A549 (cell line): ENCODE measurements around the gene CWC25. TPM values are rescaled to one million over a fixed set of nuclear protein-coding genes. Genes with fewer than 3 reads are reported as not detected.
A peak's percentile ranks its signal among the peaks of the same experiment; 100 is the strongest.

Source experiments
- ATAC-seq, 2 experiments: fragments of 200-7000 bp in 1 of 2; fragments of >200 bp in 1 of 2; cut with Nextera tagmentation in 1 of 2; cut with Tn5 transposase in 1 of 2; 3 replicates each; pipeline versions ENCODE4 v1.8.0 to v1.9.1; 2018 to 2020; ENCODE audit warnings: mild to moderate bottlenecking in 1 of 2, moderate library complexity in 1 of 2
- CTCF ChIA-PET: fragments of 300-600 bp; sonication (Branson Sonifier 250); formaldehyde crosslinking; extraction: SDS; loops from one replicate; lab custom pipeline; 2021; ENCODE audit warnings: antibody characterized with exemption, inconsistent platforms; lab: Yijun Ruan, JAX
- POLR2A ChIA-PET: fragments of 350-600 bp; formaldehyde crosslinking; extraction: SDS; loops from one replicate; lab custom pipeline; 2021; ENCODE audit warnings: antibody characterized with exemption, inconsistent platforms; lab: Yijun Ruan, JAX
- DNase-seq, 2 experiments: peaks; one replicate each; pipeline versions ENCODE4 v3.0.0 to v3.0.0-alpha.2; 2011 to 2016; ENCODE audit warnings: low read depth in 1 of 2, low spot score in 1 of 2
- FAIRE-seq: peaks from 2 replicates; lab custom pipeline; 2011; peaks lifted over from hg19 to GRCh38; lab: Jason Lieb, UNC
- H3K27ac ChIP-seq, 2 experiments: fragments of >200 bp; sonication (Bioruptor Twin); formaldehyde crosslinking; 3 replicates each; pipeline ENCODE4 v1.5.1; 2016 to 2017
- H3K4me1 ChIP-seq: fragments of >200 bp; sonication (Bioruptor Twin); formaldehyde crosslinking; 3 replicates; pipeline ENCODE4 v1.6.1; 2016
- H3K4me2 ChIP-seq: fragments of >200 bp; sonication (Bioruptor Twin); formaldehyde crosslinking; 3 replicates; pipeline ENCODE4 v1.6.1; 2016
- H3K4me3 ChIP-seq: fragments of >200 bp; sonication (Bioruptor Twin); formaldehyde crosslinking; 3 replicates; pipeline ENCODE4 v1.5.1; 2016
- H3K9me3 ChIP-seq: fragments of >200 bp; sonication (Bioruptor Twin); formaldehyde crosslinking; 3 replicates; pipeline ENCODE4 v1.6.1; 2016
- BHLHE40 ChIP-seq: IDR thresholded peaks from 2 replicates; pipeline ENCODE4 v1.6.1; 2012; ENCODE audit warnings: low read depth, low read length, inconsistent platforms
- CBX2 ChIP-seq: fragments of 200-600 bp; sonication (generic); IDR thresholded peaks from 2 replicates; pipeline ENCODE4 v1.6.1; 2016; ENCODE audit warnings: low read depth, mild to moderate bottlenecking, borderline replicate concordance
- CBX8 ChIP-seq: fragments of 200-600 bp; sonication (generic); IDR thresholded peaks from 2 replicates; pipeline ENCODE4 v1.6.1; 2016
- E2F6 ChIP-seq: IDR thresholded peaks from 2 replicates; pipeline ENCODE4 v1.6.1; 2012; ENCODE audit warnings: low read depth, borderline replicate concordance
- EP300 ChIP-seq, 2 experiments: fragments of >200 bp; sonication (Bioruptor Twin); formaldehyde crosslinking; IDR thresholded peaks; 2 replicates in 1 of 2; 3 replicates in 1 of 2; pipeline ENCODE4 v1.6.1; 2016 to 2017
- ESRRA ChIP-seq: fragments of 150-350 bp; IDR thresholded peaks from 2 replicates; pipeline ENCODE4 v1.6.1; 2014; ENCODE audit warnings: mild to moderate bottlenecking, low read length, borderline replicate concordance
- FOSL2 ChIP-seq, 2 experiments: fragments of 450-650 bp in 1 of 2; fragments of >200 bp in 1 of 2; sonication (Bioruptor Twin) in 1 of 2; formaldehyde crosslinking; IDR thresholded peaks; 2 replicates each; pipeline versions ENCODE4 v1.5.0 to v1.6.1; 2016 to 2020; ENCODE audit warnings: mild to moderate bottlenecking in 1 of 2, moderate library complexity in 1 of 2
- GATA3 ChIP-seq: IDR thresholded peaks from 2 replicates; pipeline ENCODE4 v1.6.1; 2012; ENCODE audit warnings: borderline replicate concordance
- HDAC2 ChIP-seq: fragments of 200-600 bp; sonication (generic); IDR thresholded peaks from 2 replicates; pipeline ENCODE4 v1.6.1; 2016
- HOXB5 ChIP-seq: fragments of 250-450 bp; sonication (Bioruptor Pico); IDR thresholded peaks from 2 replicates; pipeline ENCODE4 v1.5.0; 2020; ENCODE audit warnings: mild to moderate bottlenecking, moderate library complexity
- KDM5A ChIP-seq: fragments of 200-600 bp; sonication (generic); IDR thresholded peaks from 2 replicates; pipeline ENCODE4 v1.6.1; 2016; ENCODE audit warnings: antibody characterized with exemption, mild to moderate bottlenecking
- MAZ ChIP-seq: fragments of 150-350 bp; IDR thresholded peaks from 2 replicates; pipeline ENCODE4 v1.6.1; 2014; ENCODE audit warnings: antibody characterized with exemption, low read depth, low read length, borderline replicate concordance
- MYC ChIP-seq: IDR thresholded peaks from 2 replicates; pipeline ENCODE4 v1.6.1; 2012; ENCODE audit warnings: mild to moderate bottlenecking, inconsistent platforms, low read length, improper control_type of control experiment, borderline replicate concordance
- RCOR1 ChIP-seq: fragments of 150-350 bp; IDR thresholded peaks from 2 replicates; pipeline ENCODE4 v1.6.1; 2014; ENCODE audit warnings: antibody characterized with exemption, low read length, low read depth
- RFX5 ChIP-seq: fragments of 450-650 bp; IDR thresholded peaks from 2 replicates; pipeline ENCODE4 v1.7.1; 2014; ENCODE audit warnings: antibody characterized with exemption, mild to moderate bottlenecking, moderate library complexity
- SREBF2 ChIP-seq: fragments of 450-650 bp; IDR thresholded peaks from 2 replicates; pipeline ENCODE4 v1.6.1; 2014; ENCODE audit warnings: mild to moderate bottlenecking, moderate library complexity
- ZFP36 ChIP-seq: fragments of 450-650 bp; IDR thresholded peaks from 2 replicates; pipeline ENCODE4 v1.6.1; 2014; ENCODE audit warnings: borderline replicate concordance; ENCODE audit not compliant: partially characterized antibody
- WGBS: methylation state at CpG from one replicate; pipeline ENCODE4 v1.1.6; 2017; ENCODE audit errors: missing lambda C conversion rate; 5-methylcytosine and 5-hydroxymethylcytosine counted together
- polyA plus RNA-seq, 4 experiments: library from polyadenylated mRNA; depleted of rRNA in 3 of 4; stranded (reverse); fragments of >200 nt; fragmentation: RNase III in 1 of 4; extraction: RNeasy Plus Mini Kit Qiagen cat#74134 plus additional on column Dnase treatment in 1 of 4; gene quantifications; 2 replicates in 3 of 4; 3 replicates in 1 of 4; pipeline ENCODE4 v1.2.3, GENCODE V29; 2011 to 2017
- TF ChIP-seq, protein P1 (sequence below): fragments of 200-600 bp; sonication (generic); IDR thresholded peaks from 2 replicates; pipeline ENCODE4 v1.6.1; 2016; ENCODE audit warnings: antibody characterized with exemption, mild to moderate bottlenecking, moderate library complexity
- TF ChIP-seq, protein P2 (sequence below): IDR thresholded peaks from 2 replicates; pipeline ENCODE4 v1.6.1; 2012
- TF ChIP-seq, protein P3 (sequence below): fragments of >200 bp; sonication (Bioruptor Twin); formaldehyde crosslinking; IDR thresholded peaks from 2 replicates; pipeline ENCODE4 v1.6.1; 2016
- TF ChIP-seq, protein P4 (sequence below): fragments of >200 bp; sonication (Bioruptor Twin); formaldehyde crosslinking; IDR thresholded peaks from 3 replicates; pipeline ENCODE4 v1.6.1; 2016

The CWC25 gene
- polyA plus RNA-seq, 2 of the 4 experiments (the other 2 are of a cell fraction), result 23.1 to 34.5 TPM

- peaks cover 3% of the 10 kb centered on the region; the same call in 1 of the 3 replicates for H3K9me3 ChIP-seq
- ATAC-seq (no peak; a peak in 1 of 6 replicates), DNase-seq (no peak), FAIRE-seq (no peak)
- ChIA-PET CTCF (interaction anchor here (0.6 to 1.7 kb wide), 4 partner anchors 13 to 149 kb away, joined by 3 to 6 read pairs (median 4); no protein-coding TSS in a partner anchor), POLR2A (no interaction called here)
- 90% methylated on average over 7 of the region's 7 CpGs for WGBS
- H3K4me3 ChIP-seq, result no peak overlapping the region
- H3K27ac ChIP-seq, result no peak overlapping the region
- H3K4me1 ChIP-seq, result peaks cover 5% of the 10 kb centered on the region; the same call in 1 of the 3 replicates
- no peak overlapping the region for H3K4me2 ChIP-seq
- no peak for TF ChIP-seq EP300 (IDR thresholded peaks at IDR 0.05)
Measured at GRCh38 chr17:38809828-38810227, 15.3 kb downstream of the CWC25 start.

- WGBS, result 28% methylated on average over 14 of the region's 14 CpGs
- CTCF ChIA-PET, result interaction anchor here (1.0 to 2.0 kb wide), 2 partner anchors 13 to 70 kb away, joined by 4 to 5 read pairs; partner anchors contain the start of gene CISD3
- H3K4me2 ChIP-seq, result peak overlapping the region; percentile 76
- peaks cover 27% of the 10 kb centered on the region for H3K4me1 ChIP-seq
- H3K27ac ChIP-seq, result peak overlapping the region; percentile 92 to 98
- H3K9me3 ChIP-seq, result peaks cover 5% of the 10 kb centered on the region; the same call in 1 of the 3 replicates
- FAIRE-seq (no peak), ATAC-seq (no peak; a peak in 1 of 6 replicates)
- H3K4me3 ChIP-seq, result peak overlapping the region; percentile 91
- TF ChIP-seq, protein P1, sequence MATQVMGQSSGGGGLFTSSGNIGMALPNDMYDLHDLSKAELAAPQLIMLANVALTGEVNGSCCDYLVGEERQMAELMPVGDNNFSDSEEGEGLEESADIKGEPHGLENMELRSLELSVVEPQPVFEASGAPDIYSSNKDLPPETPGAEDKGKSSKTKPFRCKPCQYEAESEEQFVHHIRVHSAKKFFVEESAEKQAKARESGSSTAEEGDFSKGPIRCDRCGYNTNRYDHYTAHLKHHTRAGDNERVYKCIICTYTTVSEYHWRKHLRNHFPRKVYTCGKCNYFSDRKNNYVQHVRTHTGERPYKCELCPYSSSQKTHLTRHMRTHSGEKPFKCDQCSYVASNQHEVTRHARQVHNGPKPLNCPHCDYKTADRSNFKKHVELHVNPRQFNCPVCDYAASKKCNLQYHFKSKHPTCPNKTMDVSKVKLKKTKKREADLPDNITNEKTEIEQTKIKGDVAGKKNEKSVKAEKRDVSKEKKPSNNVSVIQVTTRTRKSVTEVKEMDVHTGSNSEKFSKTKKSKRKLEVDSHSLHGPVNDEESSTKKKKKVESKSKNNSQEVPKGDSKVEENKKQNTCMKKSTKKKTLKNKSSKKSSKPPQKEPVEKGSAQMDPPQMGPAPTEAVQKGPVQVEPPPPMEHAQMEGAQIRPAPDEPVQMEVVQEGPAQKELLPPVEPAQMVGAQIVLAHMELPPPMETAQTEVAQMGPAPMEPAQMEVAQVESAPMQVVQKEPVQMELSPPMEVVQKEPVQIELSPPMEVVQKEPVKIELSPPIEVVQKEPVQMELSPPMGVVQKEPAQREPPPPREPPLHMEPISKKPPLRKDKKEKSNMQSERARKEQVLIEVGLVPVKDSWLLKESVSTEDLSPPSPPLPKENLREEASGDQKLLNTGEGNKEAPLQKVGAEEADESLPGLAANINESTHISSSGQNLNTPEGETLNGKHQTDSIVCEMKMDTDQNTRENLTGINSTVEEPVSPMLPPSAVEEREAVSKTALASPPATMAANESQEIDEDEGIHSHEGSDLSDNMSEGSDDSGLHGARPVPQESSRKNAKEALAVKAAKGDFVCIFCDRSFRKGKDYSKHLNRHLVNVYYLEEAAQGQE, result no peak
- TF ChIP-seq SREBF2, result no peak
- no peak for TF ChIP-seq CBX2
- no peak for TF ChIP-seq RCOR1
- TF ChIP-seq HDAC2, result 0 out of 2 replicates have a peak, but pooled peaks have one; percentile 23
- TF ChIP-seq GATA3, result no peak
- no peak for TF ChIP-seq FOSL2 (IDR thresholded peaks at IDR 0.05)
- no peak for TF ChIP-seq FOSL2 (CRISPR knock-in tag; IDR thresholded peaks at IDR 0.05)
- TF ChIP-seq, protein P2, sequence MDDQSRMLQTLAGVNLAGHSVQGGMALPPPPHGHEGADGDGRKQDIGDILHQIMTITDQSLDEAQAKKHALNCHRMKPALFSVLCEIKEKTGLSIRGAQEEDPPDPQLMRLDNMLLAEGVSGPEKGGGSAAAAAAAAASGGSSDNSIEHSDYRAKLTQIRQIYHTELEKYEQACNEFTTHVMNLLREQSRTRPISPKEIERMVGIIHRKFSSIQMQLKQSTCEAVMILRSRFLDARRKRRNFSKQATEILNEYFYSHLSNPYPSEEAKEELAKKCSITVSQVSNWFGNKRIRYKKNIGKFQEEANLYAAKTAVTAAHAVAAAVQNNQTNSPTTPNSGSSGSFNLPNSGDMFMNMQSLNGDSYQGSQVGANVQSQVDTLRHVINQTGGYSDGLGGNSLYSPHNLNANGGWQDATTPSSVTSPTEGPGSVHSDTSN, result no peak
- TF ChIP-seq RFX5, result 0 out of 2 replicates have a peak, but pooled peaks have one; percentile 7
- no peak for TF ChIP-seq CBX8
- no peak for TF ChIP-seq EP300 (IDR thresholded peaks at IDR 0.05)
- TF ChIP-seq HOXB5, result 0 out of 2 replicates have a peak, but pooled peaks have one; percentile 10
- TF ChIP-seq, all 56 proteins: peak for 3
- POLR2A ChIA-PET, result interaction anchor here (1.1 to 2.2 kb wide), 4 partner anchors 25 to 52 kb away, joined by 3 to 4 read pairs (median 3); partner anchors contain the start of gene CWC25
- DNase-seq, result no peak
Measured at GRCh38 chr17:38800237-38800760, 24.8 kb downstream of the CWC25 start.

- Histone ChIP-seq H3K27ac (peak within 1 kb of the TSS; percentile 92 to 98), H3K9me3 (0 out of 3 replicates have a peak, but pooled peaks cover 2% of the 10 kb centered on the region), H3K4me1 (peaks cover 27% of the 10 kb centered on the region), H3K4me2 (peak within 1 kb of the TSS; percentile 93), H3K4me3 (peak within 1 kb of the TSS; percentile 91)
- WGBS, result 2% methylated on average over 22 of the region's 76 CpGs
- ATAC-seq (peak; percentile 91 to 96), FAIRE-seq (no peak), DNase-seq (peak; percentile 99)
- ChIA-PET POLR2A (interaction anchor here (1.0 to 2.2 kb wide), 6 partner anchors 25 to 70 kb away, joined by 3 to 4 read pairs (median 3); partner anchors contain the start of genes CWC25 and LASP1), CTCF (interaction anchor here (0.6 to 3.2 kb wide), 5 partner anchors 12 to 123 kb away, joined by 3 to 17 read pairs (median 3); no protein-coding TSS in a partner anchor)
- no peak for TF ChIP-seq MAZ
- TF ChIP-seq, protein P3, sequence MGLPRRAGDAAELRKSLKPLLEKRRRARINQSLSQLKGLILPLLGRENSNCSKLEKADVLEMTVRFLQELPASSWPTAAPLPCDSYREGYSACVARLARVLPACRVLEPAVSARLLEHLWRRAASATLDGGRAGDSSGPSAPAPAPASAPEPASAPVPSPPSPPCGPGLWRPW, result no peak
- TF ChIP-seq ZFP36, result no peak
- TF ChIP-seq, protein P2, result peak; percentile 26; the same call in 1 of the 2 replicates
- TF ChIP-seq, protein P4, sequence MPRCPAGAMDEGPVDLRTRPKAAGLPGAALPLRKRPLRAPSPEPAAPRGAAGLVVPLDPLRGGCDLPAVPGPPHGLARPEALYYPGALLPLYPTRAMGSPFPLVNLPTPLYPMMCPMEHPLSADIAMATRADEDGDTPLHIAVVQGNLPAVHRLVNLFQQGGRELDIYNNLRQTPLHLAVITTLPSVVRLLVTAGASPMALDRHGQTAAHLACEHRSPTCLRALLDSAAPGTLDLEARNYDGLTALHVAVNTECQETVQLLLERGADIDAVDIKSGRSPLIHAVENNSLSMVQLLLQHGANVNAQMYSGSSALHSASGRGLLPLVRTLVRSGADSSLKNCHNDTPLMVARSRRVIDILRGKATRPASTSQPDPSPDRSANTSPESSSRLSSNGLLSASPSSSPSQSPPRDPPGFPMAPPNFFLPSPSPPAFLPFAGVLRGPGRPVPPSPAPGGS, result peak; percentile 89; the same call in 1 of the 3 replicates
- TF ChIP-seq SREBF2, result no peak
- no peak for TF ChIP-seq E2F6
- no peak for TF ChIP-seq KDM5A
- no peak for TF ChIP-seq HDAC2
- TF ChIP-seq ESRRA, result no peak
- peak; percentile 83 for TF ChIP-seq GATA3
- peak; percentile 56; the same call in 1 of the 2 replicates for TF ChIP-seq MYC
- peak; percentile 69 for TF ChIP-seq BHLHE40
Measured at GRCh38 chr17:38799501-38800236, 25.5 kb downstream of the CWC25 start, which contains the start of gene PIP4K2B. Gene PIP4K2B, minus strand, starts transcription at chr17:38799556. Its CDS starts 132 bp downstream, at chr17:38799424.
